HTR-8/SVneo (cell line): Measurements from ENCODE around the gene DNLZ.

ENCODE experiments used
- DNase-seq: peaks from one replicate; pipeline ENCODE4 v3.0.0; 2011; ENCODE audit warnings: low spot score, mixed read lengths; ENCODE audit not compliant: insufficient read length
- FAIRE-seq: peaks from 2 replicates; lab custom pipeline; 2011; peaks lifted over from hg19 to GRCh38; lab: Jason Lieb, UNC

DNLZ gene

GRCh38 chr9:136347472-136348256 lies 15.9 kb downstream of the DNLZ start:
- DNase-seq (no peak), FAIRE-seq (no peak)

GRCh38 chr9:136346927-136347465 lies 16.5 kb downstream of the DNLZ start:
- FAIRE-seq, result no peak
- no peak for DNase-seq

DNA sequence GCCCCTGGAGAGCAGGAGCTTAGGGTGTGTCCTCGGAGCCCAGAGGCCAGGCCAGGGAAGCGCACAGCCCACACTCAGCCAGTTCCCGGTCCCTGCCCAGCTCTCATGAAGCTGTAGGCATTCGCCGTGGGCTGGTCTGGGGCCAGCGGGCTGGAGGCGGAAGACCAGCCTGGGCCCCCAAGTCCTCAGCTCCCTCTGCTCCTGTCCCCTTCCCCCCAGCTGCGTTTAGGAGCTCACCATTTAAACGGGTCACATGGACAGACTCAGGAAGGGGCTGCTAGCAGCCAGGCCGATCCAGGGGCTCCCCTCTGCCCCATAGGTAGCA lies 17.4 kb downstream of the DNLZ start:
- FAIRE-seq, result no peak

GRCh38 chr9:136345281-136346156 lies 18.0 kb downstream of the DNLZ start:
- no peak for FAIRE-seq
- DNase-seq, result no peak

More for the DNA sequence above, 17.4 kb downstream of the DNLZ start:
- no peak for DNase-seq

DNA sequence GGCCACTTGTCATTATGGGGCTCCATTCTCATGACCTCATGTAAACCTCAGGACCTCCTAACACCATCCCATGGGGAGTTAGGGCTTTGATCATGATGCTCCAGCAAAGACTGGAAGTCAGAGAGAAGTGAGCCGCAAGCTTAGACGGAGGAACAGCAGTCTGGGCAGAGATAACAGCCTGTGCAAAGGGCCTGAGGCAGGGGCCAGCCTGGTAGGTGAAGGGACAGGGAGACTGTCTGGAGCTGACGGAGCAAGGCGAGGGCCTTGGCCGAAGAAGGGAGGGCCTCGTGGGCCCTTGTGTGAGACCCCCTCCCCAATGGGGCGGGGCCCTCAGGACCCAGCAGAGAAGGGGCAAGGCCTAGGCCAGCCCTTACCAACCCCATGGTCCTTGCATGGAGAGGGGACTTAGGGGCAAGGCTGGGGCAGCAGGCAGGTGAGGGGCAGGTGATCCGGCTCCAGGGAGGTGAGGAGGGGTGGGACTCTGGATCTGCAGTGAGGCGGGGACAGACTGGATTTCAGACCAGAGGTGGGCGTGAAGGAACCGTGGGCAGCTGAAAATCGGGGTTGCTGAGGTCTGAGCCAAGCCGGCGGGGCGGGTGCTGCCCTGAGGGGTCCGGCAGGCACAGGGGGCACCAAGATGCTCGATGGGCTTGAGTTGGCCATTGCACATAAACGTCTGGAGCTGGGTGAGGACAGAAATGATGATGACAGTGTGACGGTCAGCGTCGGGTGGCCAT lies 18.8 kb downstream of the DNLZ start:
- no peak for FAIRE-seq

DNA sequence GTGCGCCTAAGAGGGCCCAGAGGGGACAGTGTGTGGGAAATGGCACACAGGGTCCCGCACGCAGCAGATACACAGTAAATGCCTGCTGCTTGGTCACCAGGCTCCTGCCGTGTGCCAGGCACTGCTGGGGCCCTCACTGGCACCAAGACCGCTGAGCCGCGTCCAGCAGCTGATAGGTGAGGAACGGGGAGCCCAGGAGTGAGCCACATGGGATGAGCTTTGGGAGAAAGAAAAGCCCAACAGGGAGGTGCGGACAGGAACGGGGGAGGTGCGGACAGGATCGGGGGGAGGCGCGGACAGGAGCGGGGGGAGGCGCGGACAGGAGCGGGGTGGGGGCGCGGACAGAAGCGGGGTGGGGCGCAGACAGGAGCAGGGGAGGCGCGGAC lies 19.7 kb downstream of the DNLZ start:
- FAIRE-seq (no peak), DNase-seq (no peak)

More for the DNA sequence above, 18.8 kb downstream of the DNLZ start:
- no peak for DNase-seq

GRCh38 chr9:136343121-136343883 lies 20.2 kb downstream of the DNLZ start:
- DNase-seq (no peak), FAIRE-seq (no peak)

DNA sequence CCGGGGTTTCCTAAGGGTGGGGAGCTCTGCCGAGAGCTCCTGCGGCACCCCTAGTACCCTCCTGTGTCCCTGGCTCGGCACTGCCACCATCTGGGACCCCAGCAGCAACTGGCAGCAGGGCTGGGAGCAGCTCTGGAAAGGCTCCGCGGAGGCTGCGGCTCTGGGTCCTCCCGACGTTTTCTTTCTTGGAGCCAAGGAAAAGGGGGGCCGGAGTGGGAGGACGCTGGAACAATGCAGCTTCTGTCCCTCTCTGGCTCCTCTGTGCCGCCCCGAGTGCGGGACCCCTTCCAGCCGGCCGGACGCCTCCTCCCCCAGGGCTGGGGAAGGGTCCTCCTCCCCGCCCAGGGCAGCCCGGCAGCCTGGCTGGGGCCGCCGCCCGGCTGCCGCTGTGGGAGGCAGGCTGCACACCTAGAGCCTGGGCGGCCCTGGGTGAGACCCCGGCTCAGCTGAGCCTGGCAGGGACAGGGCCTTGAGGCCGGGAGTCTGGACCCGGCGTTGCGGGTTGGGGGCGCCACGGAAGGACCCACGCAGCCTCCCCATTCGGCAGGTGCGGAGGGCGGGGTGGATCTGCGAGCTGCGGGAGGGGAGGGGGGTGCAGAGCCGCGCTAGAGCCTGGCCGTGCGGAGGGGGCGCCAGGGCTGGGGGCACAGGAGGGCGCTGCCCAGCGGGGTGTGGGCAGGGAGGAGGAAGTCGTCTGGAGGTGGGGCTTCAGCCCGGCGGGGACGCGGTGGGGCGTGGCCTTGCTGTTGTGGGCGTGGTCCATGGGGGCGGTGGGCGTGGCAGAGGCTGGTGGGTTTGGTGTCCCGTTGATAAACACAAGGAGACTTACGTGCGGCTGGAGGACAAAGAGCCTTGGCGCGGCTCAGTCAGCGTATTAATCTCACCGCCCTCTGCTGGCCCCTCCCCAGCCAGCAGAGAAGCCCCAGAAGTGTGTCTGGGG lies 21.1 kb downstream of the DNLZ start:
- FAIRE-seq, result no peak
- DNase-seq, result no peak

- DNase-seq (no peak), FAIRE-seq (no peak)
Measured at GRCh38 chr9:136341769-136342168, 21.8 kb downstream of the DNLZ start.

- DNase-seq, result no peak
- no peak for FAIRE-seq
Measured at GRCh38 chr9:136341042-136341655, 22.4 kb downstream of the DNLZ start.

DNA sequence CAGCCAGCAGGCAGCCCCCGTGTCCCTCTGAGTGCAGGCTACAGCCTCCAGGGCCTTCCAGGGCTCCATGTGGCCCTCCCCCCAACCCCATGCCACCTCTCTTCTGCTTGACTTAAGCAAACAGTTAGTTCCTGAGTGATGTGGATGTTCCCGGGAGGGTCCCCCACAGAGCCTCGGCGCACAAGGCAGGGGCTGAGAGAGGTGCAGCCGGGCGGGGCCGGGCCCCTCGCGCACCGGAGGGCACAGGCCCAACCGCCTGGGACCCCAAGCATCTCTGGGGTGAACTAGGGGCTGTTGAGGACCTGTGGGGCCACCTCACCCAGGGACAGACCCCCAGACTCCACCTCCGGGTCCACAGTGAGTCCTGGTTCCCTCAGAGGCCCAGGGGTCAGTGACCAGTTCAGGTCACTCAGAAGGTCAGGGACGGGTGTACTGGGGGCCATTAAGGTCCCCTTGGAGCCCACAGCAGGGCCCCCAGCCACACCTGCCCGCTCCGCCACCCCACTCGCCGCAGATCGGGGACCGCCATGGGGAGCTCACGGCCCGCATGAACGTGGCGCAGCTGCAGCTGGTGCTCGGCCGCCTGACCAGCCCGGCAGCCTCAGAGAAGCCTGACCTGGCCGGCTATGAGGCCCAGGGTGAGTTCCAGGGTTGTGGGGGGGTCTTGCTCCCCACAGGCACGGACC lies 23.0 kb downstream of the DNLZ start:
- no peak for FAIRE-seq

DNA sequence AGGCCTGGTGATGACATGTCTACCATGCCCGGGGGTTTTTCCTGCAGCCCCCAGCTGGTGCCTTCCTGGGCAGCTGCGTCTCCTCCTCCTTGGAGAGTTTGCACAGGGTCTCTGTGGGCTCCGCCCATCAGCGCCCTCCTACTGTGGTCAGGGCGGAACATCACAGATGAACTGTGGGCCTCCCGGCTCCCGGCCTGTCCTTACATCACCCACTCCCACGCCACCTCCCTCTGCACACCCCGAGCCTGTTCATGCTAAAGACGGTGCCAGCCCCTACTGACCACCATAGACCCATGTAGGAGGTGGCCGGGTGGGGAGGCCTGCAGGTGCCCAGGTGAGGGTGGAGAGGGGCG lies 23.6 kb downstream of the DNLZ start:
- no peak for FAIRE-seq
- no peak for DNase-seq

More for the DNA sequence above, 23.0 kb downstream of the DNLZ start:
- no peak for DNase-seq

GRCh38 chr9:136339173-136339957 lies 24.2 kb downstream of the DNLZ start:
- FAIRE-seq, result no peak
- no peak for DNase-seq

GRCh38 chr9:136338511-136338910 lies 25.0 kb downstream of the DNLZ start:
- DNase-seq (no peak), FAIRE-seq (no peak)

DNA sequence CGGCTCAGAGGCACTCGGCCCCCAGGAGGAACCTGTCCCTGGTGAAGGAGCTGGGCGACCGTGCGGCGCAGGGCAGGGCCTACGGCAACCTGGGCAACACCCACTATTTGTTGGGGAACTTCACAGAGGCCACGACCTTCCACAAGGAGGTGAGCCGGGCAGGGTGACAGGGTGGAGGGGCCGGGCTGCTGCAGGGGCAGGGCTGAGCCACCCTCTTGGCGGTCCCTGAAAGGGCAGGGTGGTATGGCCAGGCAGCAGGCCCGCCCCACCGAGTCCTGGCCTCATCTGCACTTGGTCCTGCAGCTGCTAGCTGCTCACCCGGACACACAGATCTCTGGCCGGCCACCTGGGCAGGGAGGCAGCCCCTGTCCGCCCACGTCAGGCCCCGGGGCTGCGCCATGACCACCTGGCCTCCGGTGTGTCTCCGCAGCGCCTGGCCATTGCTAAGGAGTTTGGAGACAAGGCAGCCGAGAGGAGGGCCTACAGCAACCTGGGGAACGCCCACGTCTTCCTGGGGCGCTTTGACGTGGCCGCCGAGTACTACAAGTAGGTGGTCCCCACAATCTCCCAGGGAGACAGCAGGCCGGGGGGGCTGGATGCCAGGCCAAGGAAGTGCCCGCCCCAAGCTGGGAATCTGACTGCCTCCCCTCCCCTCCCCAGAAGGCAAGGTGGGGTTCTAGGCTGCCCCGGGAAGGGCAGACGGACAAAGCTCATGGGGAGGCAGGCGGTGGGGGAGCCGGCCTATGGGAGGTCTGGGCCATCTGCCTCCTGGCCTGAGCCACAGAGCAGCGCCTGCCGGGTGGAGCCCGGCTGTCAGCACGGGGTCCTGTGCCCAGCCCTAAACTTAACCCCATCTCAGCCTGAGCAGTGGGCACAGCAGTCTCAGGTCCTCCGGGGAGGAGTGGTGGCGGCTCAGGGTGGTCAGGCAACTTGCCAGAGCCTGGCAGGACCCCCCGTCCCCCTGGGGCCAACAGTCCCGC lies 25.8 kb downstream of the DNLZ start:
- FAIRE-seq (no peak), DNase-seq (no peak)

- DNase-seq (no peak), FAIRE-seq (no peak)
Measured at GRCh38 chr9:136336881-136337280, 26.7 kb downstream of the DNLZ start.
